Measurements from ENCODE around the gene APOBEC3A.

Gene APOBEC3A

GRCh38 chr22:38957046-38957770, at the start of gene APOBEC3A:
APOBEC3A (plus strand) TSS chr22:38957609; CDS start chr22:38957692, 83 bp downstream.
- no peak for DNase-seq

DNA sequence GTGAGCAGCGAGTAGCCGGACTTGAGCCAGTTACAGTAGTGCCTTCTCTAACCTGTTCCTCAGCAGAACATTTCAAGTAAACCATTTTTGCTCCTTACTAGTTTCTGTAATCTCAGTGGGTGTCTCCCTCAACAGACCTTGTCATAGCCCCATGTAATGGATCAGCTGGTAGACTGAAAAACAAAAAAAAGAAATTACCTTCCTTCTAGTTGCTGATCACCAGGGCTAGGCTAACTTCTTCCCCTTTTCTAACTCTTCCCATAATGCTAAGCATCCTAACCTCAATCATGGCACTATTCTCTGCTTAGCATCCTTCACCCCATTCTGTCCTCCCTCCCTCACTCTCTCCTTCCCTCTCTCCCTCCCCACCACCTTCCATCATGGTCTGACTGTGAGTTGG, 49.6 kb upstream of the APOBEC3A start:
- DNase-seq, result no peak

- no peak for DNase-seq
Observed at GRCh38 chr22:38911434-38911833, 46.0 kb upstream of the APOBEC3A start.

- DNase-seq, result no peak
Observed at GRCh38 chr22:38919631-38920190, 37.7 kb upstream of the APOBEC3A start.

DNA sequence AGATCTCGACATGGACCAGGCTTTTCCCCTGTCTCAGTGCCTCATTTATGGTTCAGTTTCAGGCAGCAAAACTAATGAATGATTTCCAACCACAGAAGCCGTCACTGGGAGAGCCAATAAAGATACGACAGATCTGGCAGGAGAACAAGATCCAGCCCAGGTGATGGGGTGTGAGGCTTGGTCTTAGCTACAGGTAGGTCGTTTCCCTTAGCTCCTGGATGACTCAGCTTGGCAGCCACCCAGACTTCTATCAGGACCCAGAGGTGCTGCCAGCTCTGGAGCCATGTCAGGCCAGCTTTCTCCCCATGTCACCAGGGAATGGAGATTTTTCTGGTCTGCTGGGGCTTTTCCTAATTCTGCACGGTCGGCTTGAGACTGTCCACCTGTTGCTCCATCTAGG, 36.3 kb upstream of the APOBEC3A start:
- no peak for DNase-seq

DNA sequence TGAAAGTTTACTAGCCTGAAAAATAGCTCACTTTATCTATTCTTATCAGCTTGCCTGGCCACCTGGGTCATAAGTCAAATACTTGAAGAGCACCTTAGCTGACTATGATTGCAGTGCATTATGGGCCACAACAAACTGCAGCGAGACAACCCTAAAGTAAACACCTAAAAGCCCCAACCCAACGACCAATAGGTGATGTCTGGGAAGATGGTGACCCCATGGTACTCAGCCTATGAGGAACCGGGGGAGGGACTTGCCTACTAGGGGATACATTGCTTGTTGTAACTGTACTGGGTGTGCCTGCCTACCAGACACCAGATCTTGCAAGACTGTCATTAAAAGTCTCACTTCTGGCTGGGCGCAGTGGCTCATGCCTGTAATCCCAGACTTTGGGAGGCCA, 35.6 kb upstream of the APOBEC3A start:
- DNase-seq, result no peak

DNA sequence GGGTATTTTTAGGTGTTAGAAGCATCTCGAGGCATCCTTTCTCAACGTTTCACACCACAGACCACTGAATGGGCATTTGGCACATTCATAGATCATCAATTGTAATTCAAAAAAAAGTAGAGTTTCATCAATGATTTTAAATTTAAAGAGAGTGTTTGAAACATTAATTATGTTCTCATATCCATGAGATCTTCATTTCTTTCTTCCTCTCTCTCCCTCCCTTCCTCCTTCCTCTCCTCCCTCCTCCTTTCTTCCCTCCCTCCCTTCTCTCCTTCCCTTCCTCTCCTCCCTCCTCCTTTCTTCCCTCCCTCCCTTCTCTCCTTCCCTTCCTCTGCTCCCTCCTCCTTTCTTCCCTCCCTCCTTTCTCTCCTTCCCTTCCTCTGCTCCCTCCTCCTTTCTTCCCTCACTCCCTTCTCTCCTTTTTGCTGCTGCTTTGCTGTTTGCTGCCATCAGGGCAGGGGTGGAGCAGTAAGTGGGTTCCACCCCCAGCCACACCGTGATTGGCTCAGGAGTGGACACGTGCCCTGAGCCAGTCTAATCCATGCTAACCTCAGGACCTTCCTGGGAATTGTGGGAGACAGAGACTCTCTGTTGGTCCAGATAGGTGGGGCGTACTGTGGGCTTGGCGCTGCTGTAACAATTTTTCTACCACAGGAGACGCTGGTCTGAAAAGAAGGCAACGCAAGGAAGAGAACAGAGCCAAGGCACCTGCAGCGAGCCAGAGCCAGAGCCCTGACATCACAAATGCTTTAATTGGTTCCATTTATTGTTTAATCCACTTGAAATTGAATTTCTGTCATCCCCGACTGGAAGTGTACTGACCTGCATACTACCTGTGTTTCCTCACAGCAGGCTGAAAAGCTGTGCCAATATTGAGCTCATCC, 33.7 kb upstream of the APOBEC3A start:
- no peak for DNase-seq

- DNase-seq, result no peak
Observed at GRCh38 chr22:38924347-38924952, 33.0 kb upstream of the APOBEC3A start.

GRCh38 chr22:38925571-38926041, 31.8 kb upstream of the APOBEC3A start:
- no peak for DNase-seq

DNA sequence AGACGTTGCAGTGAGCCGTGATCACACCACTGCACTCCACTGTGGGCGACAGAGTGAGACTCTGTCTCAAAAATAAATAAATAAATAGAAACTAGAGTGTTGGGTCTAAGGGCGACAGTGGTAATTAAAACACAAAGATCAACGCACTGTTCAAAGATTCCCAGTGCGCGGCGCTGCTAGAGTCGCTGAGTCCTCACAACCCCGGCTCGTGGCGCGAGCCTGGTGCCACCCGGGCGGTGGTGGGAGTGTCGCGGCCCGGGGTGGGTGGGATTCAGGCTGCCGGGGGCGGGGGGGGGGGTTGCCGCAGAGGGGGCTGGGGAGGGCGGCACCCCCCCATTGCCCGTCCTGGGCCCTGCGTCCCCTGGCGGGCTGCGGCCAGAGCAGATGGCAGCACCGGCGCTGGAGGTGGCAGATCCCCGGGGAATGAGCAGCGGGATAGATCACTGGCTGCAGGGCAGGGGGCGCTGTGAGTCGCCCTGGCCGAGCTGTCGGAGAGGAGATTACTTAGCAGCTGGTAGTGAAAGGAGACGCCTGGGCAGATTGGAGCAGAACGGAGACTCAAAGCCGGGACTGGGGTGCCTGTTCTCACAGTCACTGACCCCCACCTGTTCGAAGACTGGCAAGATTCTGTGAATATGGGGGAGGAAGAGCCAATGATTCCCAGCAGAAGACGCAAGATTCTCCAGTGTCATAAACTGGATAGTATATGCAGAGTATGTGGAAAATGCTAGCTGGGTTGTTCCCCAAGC, 30.2 kb upstream of the APOBEC3A start:
- DNase-seq, result peak; percentile 32 to 42

- DNase-seq, result no peak
Observed at GRCh38 chr22:38930512-38930911, 26.9 kb upstream of the APOBEC3A start.

DNA sequence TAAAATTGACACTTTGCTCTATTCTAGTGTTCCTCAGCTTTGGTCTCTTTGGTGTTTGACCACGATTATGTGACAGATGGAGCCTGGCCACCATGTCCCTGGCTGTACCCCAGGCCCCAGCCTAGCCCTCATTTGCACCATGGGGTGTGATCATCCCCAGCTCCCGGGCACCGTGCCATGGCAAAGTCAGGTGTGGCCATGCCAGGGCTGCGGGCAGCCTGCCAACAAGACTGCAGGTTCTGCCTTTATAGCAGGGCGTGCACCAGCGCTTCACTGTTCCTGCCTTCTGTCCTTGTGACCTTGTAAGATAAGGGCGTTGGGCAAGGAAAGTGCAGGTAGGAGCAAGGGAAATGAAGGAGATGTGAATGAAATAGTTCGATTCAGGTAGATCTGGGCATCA, 22.4 kb upstream of the APOBEC3A start:
- no peak for DNase-seq

DNA sequence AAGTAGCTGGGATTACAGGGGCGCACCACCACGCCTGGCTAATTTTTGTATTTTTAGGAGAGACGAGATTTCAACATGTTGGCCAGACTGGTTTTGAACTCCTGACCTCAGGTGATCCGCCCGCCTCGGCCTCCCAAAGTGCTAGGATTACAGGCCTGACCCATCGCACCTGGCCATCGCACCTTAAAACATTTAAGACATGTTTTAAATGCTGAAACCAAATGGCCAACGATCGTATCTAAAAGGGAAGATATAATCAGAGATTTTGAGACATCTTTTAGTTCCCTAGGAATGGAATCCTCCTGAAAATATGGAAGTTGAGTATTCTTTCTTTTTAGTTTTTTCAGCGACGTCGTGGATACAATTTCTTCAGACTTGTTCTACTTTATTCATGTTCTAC, 21.8 kb upstream of the APOBEC3A start:
- no peak for DNase-seq

GRCh38 chr22:38936562-38936961, 20.8 kb upstream of the APOBEC3A start:
- DNase-seq, result no peak

DNA sequence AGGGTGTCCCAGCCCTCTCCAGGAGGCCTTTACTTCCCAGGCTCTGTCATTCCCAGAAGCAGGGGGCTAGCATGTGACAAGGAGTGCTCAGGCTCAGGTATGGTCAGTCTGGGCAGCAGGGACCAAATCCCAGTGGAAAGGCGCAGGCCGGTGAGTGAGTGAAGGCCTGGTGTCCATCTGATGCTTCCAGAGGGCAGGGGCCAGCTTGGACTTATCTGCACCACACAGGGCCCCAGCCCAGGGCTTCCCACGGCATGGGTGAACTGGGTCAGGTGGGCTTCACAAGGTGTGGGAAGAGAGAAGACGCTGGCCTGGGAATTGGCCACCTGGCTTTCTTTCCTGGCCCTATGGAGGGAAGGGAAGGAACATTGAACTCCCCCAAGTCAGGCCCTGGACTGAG, 20.4 kb upstream of the APOBEC3A start:
- DNase-seq, result no peak

GRCh38 chr22:38937541-38937940, 19.9 kb upstream of the APOBEC3A start:
- DNase-seq, result no peak

DNA sequence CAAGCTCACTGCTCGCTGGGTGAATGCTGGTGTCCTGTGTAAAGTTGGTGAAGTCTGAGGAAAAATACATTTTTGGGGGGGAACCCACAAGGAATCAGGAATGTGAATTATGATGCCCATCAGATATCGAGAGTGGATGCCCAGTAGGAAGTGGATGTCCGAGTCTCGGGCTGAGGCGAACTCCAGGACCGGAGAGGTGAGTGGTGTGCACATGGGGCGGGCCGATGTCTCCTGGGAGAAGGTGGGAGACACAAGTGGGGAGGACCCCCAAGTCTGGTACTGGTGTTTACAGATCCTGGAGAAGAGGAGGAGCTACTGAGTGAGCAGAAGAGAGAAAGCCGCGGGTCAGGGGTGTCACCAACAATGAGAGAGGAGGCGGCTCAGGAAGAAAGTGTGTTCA, 19.2 kb upstream of the APOBEC3A start:
- no peak for DNase-seq

GRCh38 chr22:38938925-38939324, 18.5 kb upstream of the APOBEC3A start:
- DNase-seq, result no peak

DNA sequence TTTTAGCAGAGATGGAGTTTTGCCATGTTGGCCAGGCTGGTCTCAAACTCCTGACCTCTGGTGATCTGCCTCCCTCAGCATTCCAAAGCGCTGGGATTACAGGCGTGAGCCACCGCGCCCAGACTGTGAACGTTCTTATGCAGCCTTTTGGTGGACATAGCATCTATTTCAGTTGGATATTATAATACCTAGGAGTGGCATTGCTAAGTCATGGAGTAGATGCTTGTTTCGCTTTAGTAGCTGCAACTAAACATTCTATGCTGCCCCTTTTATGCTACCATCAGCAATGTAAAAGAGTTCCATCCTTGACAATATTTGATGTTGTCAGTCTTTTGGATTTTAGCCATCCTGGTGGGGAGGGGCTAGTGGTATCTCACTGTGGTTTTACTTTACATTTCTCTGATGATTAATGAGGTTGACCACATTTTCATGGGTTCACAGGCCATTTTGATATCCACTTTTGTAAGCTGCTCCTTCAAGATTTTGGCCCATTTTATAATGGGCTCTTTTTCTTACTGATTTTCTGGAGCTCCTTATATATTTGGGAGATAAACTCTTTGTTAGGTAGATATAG, 16.5 kb upstream of the APOBEC3A start:
- DNase-seq, result no peak

DNA sequence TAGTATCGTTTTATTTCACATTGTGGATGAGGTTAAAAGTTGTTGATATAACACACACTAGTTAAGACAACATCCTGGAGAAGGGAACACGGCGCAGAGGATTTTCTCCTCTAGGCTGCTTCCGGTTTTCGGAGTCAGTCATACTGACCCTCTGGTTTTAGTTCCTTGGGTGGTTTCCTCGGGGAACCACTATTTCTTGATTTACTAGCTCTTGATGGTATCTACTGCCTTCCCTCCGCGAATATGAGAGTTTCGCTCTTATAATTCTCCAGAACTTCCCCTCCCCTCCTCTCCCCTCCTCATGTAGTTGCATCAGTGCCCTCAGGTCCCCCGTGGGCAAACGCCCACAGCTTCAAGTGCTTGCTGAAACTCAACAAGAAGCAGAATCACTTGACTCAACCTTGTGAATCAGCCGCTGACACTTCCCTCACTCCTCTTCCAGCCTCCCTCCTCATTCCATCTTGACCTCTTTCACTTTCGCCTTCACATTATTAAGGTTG, 15.9 kb upstream of the APOBEC3A start:
- peak; percentile 50 to 70 for DNase-seq

DNA sequence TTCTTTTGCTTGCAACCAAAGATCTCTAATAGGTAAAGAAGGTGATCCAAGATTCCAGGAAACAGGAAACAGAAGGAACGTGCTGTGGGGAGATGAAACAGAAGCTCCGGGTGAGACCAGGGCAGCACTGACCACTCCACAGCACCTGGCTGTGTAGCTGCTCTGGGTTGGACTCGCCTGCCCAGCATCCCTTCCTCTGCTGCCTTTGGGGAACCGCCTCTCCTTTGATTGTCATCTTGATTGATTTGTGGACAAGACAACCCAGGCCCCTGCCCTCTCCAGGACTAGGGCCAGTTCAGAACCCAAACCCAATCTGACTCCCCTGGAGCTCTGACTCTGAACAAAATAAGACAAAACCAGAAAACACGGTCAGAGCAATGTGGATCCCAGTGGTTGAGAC, 14.7 kb upstream of the APOBEC3A start:
- no peak for DNase-seq

DNA sequence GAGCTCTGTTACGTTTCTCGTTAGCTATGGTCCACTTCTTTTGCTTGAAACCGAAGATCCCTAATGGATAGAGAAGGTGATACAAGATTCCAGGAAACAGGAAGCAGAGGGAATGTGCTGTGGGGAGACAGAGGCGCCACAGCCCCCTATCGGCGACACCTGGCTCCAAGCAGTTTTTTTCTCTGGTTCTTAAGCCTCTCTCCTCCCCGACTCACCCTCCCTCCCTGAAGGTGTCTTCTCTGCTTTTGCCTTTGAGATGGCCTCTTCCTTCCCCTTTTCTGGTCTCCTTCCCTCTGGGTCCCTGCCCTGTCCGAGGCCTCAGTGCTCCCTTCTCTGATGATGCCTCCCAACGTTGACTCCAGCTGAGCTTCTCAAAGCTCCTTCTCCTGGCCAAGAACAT, 14.2 kb upstream of the APOBEC3A start:
- no peak for DNase-seq

All from activated CD4-positive, alpha-beta T cell treated with anti-CD3 and anti-CD28 coated beads, Interleukin-2, amount 50 U/mL, for 4 hours (primary cell).